NCI-H187 treated with DMSO at 0.1 percent for 48 hours (cell line): ENCODE data around the gene CIAO1.
"Not testable (repeated sequence)": the region's sequence is repeated elsewhere in the genome, so short reads cannot be mapped to it uniquely, and the experiment has no call there.

Experiments used
- DNase-seq: peaks from one replicate; lab custom pipeline; 2025; lab: John Stamatoyannopoulos, UW

The CIAO1 gene

GRCh38 chr2:96276787-96277499, 10.9 kb downstream of the CIAO1 start:
- DNase-seq = no peak

DNA sequence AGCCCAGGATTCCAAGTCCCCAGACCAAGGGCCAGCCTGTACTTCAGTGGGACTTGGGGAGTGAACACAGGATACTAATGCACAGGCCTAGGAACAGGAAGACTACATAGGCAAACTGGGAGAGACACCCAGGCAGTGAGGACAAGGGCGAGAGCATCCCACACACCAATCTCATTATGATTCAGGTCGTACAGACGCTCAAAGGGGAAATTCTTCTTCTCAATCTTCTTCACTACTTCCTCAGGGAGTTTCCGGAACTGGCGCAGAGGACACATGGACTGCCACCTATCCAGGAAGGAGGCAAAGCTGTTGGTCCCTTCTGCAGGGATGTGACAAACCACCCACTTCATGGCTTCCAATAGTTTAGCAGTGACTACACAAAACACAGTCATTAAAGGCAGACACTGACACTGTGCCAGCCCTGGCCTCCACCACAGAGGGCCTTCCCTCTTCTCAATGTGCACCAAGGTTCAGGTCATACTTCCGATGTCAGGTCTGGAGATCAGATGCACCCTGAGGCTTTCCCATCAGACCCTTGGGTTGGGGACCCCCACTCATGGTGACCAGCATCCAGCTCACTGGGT, 21.3 kb downstream of the CIAO1 start:
- no peak for DNase-seq

DNA sequence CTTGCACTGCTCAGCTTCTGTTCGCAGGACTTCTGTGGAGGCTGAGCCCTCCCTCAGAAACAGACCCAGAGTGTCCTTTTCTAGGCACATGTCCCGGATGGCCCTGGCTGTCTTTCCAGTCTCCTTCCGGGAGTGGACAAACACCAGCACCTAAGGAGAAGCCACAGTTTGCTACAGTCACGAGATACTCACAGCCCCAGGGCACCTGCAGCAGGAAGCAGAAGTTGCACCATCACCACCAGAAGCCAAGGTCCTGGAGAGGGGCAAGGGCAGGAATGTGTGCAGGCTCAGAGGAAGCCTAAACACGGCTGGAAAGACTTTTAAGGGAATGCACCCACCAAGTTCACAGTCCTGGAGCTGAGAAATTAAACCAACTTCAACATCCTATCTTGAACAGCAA, 25.7 kb downstream of the CIAO1 start:
- no peak for DNase-seq

DNA sequence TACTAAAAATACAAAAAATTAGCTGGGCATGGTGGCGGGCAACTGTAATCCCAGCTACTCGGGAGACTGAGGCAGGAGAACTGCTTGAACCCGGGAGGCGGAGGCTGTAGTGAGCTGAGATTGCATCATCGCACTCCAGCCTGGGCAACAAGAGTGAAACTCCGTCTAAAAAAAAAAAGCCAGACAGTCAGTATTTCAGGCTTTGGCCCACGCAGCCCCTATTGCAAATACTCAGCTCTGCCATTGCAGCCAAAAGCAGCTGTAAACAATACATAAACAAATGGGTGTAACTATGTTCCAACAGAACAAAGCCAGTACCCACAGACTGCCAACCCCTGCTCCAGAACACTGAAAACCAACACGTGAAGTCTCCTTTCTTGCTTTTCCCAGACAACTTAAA, 28.2 kb downstream of the CIAO1 start:
- not testable (repeated sequence) for DNase-seq

GRCh38 chr2:96296925-96297324, 30.9 kb downstream of the CIAO1 start:
- DNase-seq = no peak

DNA sequence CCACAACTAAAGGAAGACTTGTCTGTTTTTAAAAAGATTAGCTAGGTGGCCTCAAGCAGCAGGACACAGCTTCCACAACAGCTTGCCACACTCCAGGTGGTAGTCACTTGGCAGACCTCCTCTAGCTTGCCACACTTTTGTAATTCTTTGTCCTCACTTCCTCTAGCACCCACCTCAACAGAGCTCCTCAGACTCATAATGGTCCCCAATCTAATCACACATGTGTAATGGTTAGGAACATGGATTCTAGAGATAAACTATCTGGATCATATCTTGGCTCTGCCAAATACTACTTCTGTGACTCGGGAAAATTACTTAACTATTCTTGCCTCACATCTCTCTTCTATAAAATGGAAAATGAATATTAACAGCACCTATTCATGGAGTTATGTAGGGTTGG, 35.8 kb downstream of the CIAO1 start:
- no peak for DNase-seq

DNA sequence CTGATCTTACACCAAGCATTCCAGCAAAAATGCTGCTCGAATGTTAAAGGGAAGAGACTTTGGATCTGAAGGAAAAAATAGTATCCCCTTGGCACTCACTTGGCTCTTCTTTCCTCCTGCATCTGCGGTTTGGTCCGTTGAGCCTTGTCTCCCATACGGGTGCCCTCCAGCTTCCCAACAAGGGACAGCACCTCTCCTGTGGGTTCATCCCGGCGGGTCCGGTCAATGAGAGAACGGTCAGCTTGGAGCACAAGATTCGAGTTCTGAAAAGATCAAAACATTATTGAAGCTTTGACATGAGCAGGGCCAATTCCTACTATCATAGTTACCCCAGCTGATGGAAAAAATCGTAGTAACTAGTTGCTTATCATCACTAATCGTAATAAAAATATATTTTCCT, 38.6 kb downstream of the CIAO1 start:
- no peak for DNase-seq

GRCh38 chr2:96305091-96305978, 39.3 kb downstream of the CIAO1 start, which contains the start of gene SNRNP200:
SNRNP200 (minus strand) TSS chr2:96305546; CDS start chr2:96305437, 109 bp downstream.
- DNase-seq = peak; percentile 62

DNA sequence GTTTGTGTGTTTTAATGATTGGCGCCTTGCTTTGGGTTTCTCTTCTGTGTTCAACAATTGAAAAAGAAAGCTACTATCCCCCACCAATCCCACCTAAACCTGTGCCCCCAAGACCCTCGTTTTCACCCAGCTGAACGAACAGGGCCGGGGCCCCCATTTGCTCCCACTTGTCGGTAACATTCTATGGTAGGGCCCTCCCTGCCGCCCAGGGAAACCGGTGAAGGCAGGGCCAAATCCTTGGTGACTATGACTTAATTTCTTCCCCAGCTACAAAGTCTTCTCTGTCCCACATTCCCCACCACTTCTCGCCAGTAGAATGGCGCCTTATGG, 39.9 kb downstream of the CIAO1 start:
- no peak for DNase-seq

DNA sequence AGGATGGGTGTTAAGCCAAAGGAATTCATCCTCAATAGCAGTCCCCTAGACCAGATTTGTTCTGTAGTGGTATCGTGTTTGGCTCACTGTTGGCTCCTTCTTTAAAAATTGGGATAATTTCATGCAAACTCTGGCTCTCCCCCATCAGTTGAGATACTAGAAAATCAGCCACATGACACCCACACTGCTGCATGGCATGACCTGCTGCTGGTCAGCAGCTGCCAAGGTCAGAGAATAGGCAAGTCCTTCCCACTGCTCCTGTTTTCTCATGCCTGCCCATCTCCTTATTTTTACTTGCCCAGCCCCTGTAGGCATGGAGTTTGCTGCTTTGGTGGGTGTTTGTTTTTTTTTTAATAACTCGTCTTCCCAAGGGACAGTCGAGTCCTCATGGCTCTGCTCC, 40.3 kb downstream of the CIAO1 start:
- no peak for DNase-seq

DNA sequence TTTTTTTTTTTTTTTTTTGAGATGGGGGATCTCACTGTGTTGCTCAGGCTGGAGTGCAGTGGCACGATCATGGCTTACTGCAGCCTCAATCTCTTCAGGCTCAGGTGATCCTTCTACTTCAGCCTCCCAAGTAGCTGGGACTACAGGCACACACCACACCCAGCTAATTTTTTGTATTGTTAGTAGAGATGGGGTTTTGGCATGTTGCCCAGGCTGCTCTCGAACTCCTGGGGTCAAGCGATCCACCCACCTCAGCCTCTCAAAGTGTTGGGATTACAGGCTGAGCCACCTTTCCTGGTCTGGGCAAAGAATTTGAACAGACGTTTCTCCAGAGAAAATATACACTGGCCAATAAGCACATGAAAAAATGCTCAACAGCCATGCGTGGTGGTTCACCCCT, 42.2 kb downstream of the CIAO1 start:
- DNase-seq = no peak

DNA sequence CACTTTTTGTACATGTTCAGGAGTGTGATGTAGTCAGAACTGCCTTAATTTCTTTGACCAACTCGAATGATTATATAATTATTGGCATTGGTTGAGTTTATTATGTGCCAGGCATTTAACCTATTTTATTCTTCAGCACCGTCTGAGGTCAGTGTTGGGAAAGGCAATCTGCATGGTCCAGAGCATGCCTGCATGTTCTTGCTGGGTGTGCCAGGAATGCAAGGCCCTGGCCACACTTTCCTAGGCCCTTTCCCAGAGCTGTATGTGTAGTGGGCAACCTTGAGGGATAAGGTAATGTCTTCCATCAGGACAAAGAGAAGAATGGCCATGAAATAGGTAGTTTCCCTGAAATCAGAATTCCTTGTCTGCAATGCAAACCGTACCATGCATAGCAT, 49.0 kb downstream of the CIAO1 start:
- DNase-seq = no peak

GRCh38 chr2:96315400-96316071, 49.5 kb downstream of the CIAO1 start:
- DNase-seq = no peak

GRCh38 chr2:96316999-96317398, 51.0 kb downstream of the CIAO1 start:
- no peak for DNase-seq

DNA sequence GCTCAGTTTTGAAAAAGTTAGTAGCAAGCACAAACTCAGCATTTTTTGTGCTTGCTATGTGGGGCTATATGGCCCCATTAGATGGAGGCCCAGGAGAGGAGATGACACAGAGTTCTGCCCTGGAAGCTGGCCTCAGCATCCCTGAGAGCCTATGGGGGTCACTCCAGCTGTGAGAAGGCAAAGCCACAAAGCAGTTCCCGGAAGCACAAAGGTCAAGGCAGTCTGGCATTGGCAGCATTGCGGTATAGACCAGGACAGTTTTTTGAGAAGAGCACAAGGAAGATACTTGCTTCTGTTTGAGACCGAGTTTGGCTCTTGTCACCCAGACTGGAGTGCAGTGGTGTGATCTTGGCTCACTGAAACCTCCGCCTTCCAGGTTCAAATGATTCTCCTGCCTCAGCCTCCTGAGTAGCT, 51.6 kb downstream of the CIAO1 start:
- no peak for DNase-seq

DNA sequence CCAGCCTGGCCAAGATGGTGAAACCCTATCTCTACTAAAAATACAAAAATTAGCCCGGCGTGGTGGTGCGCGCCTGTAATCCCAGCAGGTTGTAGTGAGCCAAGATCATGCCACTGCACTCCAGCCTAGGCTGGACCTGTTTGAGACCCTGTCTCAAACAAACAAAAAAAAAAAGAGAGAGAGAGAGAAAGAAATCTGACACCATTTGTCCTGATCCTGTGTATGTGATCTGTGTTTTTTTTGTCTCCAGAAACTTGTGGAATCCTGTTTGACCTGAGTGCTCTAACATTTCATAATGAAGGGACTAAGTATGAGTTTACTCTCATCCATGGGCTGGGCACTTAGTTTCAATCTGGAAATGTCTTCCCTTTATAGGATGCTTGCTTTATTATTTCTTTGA, 52.7 kb downstream of the CIAO1 start:
- no peak for DNase-seq

DNA sequence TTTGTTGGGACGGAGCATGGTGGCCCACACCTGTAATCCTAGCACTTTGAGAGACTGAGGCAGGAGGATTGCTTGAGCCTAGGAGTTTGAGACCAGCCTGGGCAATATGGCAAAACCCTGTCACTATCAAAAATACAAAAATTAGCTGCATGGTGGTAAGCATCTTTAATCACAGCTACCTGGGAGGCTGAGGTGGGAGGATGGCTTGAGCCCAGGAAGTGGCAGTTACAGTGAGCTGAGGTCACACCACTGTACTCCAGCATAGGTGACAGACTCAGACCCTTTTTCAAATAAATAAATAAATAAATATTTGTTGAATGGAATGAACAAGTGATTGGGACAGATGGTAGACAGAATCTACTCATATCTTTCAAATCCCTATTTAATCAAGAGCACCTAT, 53.4 kb downstream of the CIAO1 start:
- DNase-seq = no peak

DNA sequence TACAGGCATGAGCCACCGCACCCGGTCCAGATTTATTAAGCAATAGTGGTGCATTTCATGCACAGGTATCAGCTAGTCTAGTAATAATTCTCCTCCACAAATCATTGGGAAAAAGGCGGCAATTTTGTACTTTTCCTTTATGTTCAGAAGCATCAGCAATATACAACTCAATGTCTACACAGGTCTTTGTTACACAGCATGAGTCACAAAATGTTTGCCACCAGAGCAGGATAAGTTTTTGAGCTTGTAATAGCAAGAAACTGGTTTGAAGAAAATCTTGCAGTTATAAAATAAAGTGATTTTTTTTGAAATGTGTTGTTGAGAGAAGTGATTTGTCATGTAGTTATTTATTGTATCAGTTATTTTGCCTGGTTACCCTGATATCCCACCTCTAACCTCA, 54.3 kb downstream of the CIAO1 start:
- DNase-seq = no peak

DNA sequence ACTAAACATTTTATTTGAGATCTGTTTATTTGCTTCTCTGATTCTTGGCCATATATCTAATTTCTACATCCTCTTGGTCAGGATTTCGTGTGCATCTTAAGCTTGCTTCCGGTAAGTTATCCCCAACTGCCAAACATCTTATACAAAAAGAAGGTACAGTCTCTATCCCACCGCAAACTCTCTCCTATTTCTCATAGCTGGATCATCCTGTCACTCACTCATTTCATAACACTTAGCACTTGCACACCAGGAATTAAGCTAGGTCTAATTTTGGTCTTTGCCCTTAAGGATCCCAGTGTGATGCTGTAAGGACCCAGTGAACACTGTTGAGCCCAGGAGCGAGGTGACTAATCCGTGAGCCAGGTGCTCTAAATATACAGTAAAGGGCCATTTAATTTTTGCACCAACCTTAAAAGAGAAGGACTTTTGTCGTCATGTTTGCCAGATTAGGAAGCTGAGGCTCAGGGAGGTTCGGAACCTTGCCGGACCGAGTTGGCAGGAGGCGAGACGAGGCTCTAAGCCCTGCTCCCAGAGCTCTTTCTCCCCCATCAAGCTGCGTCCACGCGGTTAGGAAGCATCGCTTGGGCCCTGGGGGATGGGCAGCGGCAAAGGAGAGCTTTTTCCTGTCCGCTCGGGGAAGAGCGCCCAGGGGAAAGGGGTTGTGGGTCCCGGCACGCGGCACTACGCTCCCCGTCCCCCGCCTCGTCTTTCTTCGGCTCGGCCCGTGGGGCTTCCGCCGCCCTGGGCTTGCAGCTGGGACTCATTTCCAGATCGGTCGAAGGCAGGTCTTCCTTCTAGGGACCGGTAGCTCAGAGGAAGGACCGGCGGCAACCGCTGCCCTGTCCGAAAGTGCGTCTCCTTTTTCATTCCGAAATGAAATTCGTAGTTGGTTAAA, 55.0 kb downstream of the CIAO1 start:
- DNase-seq = no peak
